H1 (cell line): ENCODE data around the gene TPH2. TPM values are rescaled to one million over a fixed set of nuclear protein-coding genes. Genes with fewer than 3 reads are reported as not detected.

ENCODE experiments used
- CTCF ChIA-PET: fragments of 300-600 bp; sonication (Branson Sonifier 250); formaldehyde crosslinking; loops from one replicate; lab custom pipeline; 2021; ENCODE audit not compliant: partially characterized antibody; lab: Charles Lee
- POLR2A ChIA-PET: fragments of 300-600 bp; sonication (Branson Sonifier 250); formaldehyde crosslinking; loops from one replicate; lab custom pipeline; 2021; ENCODE audit warnings: inconsistent platforms; ENCODE audit not compliant: partially characterized antibody; lab: Charles Lee
- DNase-seq, 2 experiments: peaks; one replicate each; pipeline versions ENCODE4 v3.0.0 to v3.0.0-alpha.2; 2010 to 2022; ENCODE audit warnings: low spot score in 2 of 2, low read depth in 1 of 2, mixed read lengths in 1 of 2
- FAIRE-seq: peaks from 2 replicates; lab custom pipeline; 2011; peaks lifted over from hg19 to GRCh38; lab: Jason Lieb, UNC
- H2AFZ ChIP-seq: 2 replicates; pipeline ENCODE4 v1.8.1; 2012; ENCODE audit warnings: low read length, inconsistent platforms
- H2AK5ac ChIP-seq: 2 replicates; pipeline ENCODE4 v1.6.1; 2013; ENCODE audit warnings: low read depth, low read length
- H2BK120ac ChIP-seq: replicated peaks from 2 replicates; pipeline ENCODE3; 2013; ENCODE audit warnings: low read depth, low read length, inconsistent platforms
- H2BK12ac ChIP-seq: 2 replicates; pipeline ENCODE4 v1.6.1; 2013; ENCODE audit warnings: low read depth, low read length
- H2BK15ac ChIP-seq: 2 replicates; pipeline ENCODE4 v1.6.1; 2013; ENCODE audit warnings: low read length
- H2BK20ac ChIP-seq: 2 replicates; pipeline ENCODE4 v1.6.1; 2013; ENCODE audit warnings: low read length
- H2BK5ac ChIP-seq: 2 replicates; pipeline ENCODE4 v1.6.1; 2013; ENCODE audit warnings: low read depth, low read length
- H3K14ac ChIP-seq: 2 replicates; pipeline ENCODE4 v1.6.1; 2013; ENCODE audit warnings: inconsistent platforms; ENCODE audit not compliant: insufficient read length
- H3K18ac ChIP-seq: 2 replicates; pipeline ENCODE4 v1.6.1; 2013; ENCODE audit warnings: low read length; ENCODE audit errors: extremely low read depth
- H3K23ac ChIP-seq: 2 replicates; pipeline ENCODE4 v1.6.1; 2013; ENCODE audit warnings: inconsistent platforms; ENCODE audit not compliant: insufficient read length
- H3K23me2 ChIP-seq: 2 replicates; pipeline ENCODE4 v1.6.1; 2013; ENCODE audit warnings: low read depth, low read length
- H3K27ac ChIP-seq: 2 replicates; pipeline ENCODE4 v1.6.1; 2011; ENCODE audit warnings: low read depth, low read length, inconsistent platforms
- H3K27me3 ChIP-seq, 4 experiments: replicated peaks in 1 of 4; 1 replicate in 1 of 4; 2 replicates in 3 of 4; pipeline versions ENCODE4 v1.6.1 to v1.8.1; 2011 to 2013; ENCODE audit warnings: low read length in 3 of 4, mild to moderate bottlenecking in 3 of 4, inconsistent platforms in 2 of 4, mixed read lengths in 2 of 4, moderate library complexity in 1 of 4; ENCODE audit not compliant: control insufficient read depth in 3 of 4, insufficient read depth in 3 of 4; ENCODE audit errors: extremely low read depth in 1 of 4
- H3K36me3 ChIP-seq, 4 experiments: 2 replicates each; pipeline versions ENCODE4 v1.6.1 to v1.8.1; 2011 to 2013; ENCODE audit warnings: mild to moderate bottlenecking in 4 of 4, low read length in 3 of 4, moderate library complexity in 2 of 4, control low read depth in 1 of 4, inconsistent platforms in 1 of 4; ENCODE audit not compliant: insufficient read depth in 4 of 4, control insufficient read depth in 2 of 4
- H3K4ac ChIP-seq: replicated peaks from 2 replicates; pipeline ENCODE3; 2013; ENCODE audit warnings: low read length, low read depth, mixed read lengths, inconsistent platforms; ENCODE audit not compliant: insufficient read length
- H3K4me1 ChIP-seq, 4 experiments: replicated peaks in 1 of 4; 1 replicate in 1 of 4; 2 replicates in 3 of 4; pipeline versions ENCODE4 v1.6.1 to v1.8.1; 2011 to 2013; ENCODE audit warnings: low read length in 3 of 4, inconsistent platforms in 2 of 4, mixed read lengths in 1 of 4; ENCODE audit not compliant: insufficient read depth in 4 of 4, control insufficient read depth in 3 of 4
- H3K4me2 ChIP-seq, 2 experiments: 2 replicates each; pipeline versions ENCODE4 v1.6.1 to v1.8.1; 2011 to 2013; ENCODE audit warnings: low read depth in 2 of 2, low read length in 2 of 2, control low read depth in 1 of 2, inconsistent platforms in 1 of 2, mild to moderate bottlenecking in 1 of 2; ENCODE audit not compliant: insufficient read depth in 1 of 2
- H3K4me3 ChIP-seq, 4 experiments: fragments of 200-600, 300-600 bp in 1 of 4; sonication (generic), shearing (Covaris generic), sonication (Bioruptor Twin) in 1 of 4; 2 replicates each; pipeline versions ENCODE4 v1.5.1 to v1.8.1; 2011 to 2016; ENCODE audit warnings: low read length in 4 of 4, low read depth in 3 of 4, control low read depth in 2 of 4, inconsistent platforms in 2 of 4, mild to moderate bottlenecking in 2 of 4, mixed read lengths in 1 of 4, moderate library complexity in 1 of 4; ENCODE audit not compliant: insufficient read depth in 2 of 4; ENCODE audit errors: extremely low read depth in 1 of 4
- H3K56ac ChIP-seq: replicated peaks from 2 replicates; pipeline ENCODE3; 2013; ENCODE audit warnings: low read depth, mild to moderate bottlenecking, mixed read lengths, low read length, inconsistent platforms; ENCODE audit not compliant: insufficient read length
- H3K79me1 ChIP-seq: 2 replicates; pipeline ENCODE4 v1.6.1; 2013; ENCODE audit warnings: low read depth, low read length, control low read depth
- H3K79me2 ChIP-seq, 2 experiments: 2 replicates each; pipeline versions ENCODE4 v1.6.1 to v1.8.1; 2012 to 2013; ENCODE audit warnings: low read length in 2 of 2, mild to moderate bottlenecking in 2 of 2, inconsistent platforms in 1 of 2; ENCODE audit not compliant: insufficient read depth in 2 of 2, control insufficient read depth in 1 of 2
- H3K9ac ChIP-seq, 4 experiments: replicated peaks in 1 of 4; 1 replicate in 1 of 4; 2 replicates in 3 of 4; pipeline versions ENCODE4 v1.6.1 to v1.8.1; 2011 to 2013; ENCODE audit warnings: low read depth in 3 of 4, low read length in 3 of 4, control low read depth in 2 of 4, mild to moderate bottlenecking in 2 of 4, moderate library complexity in 2 of 4, inconsistent platforms in 1 of 4; ENCODE audit errors: extremely low read depth in 1 of 4
- H3K9me3 ChIP-seq, 2 experiments: 2 replicates each; pipeline versions ENCODE4 v1.6.1 to v1.8.1; 2012 to 2013; ENCODE audit warnings: mild to moderate bottlenecking in 2 of 2, moderate library complexity in 2 of 2, control low read depth in 1 of 2, inconsistent platforms in 1 of 2, low read depth in 1 of 2, low read length in 1 of 2, mixed read lengths in 1 of 2; ENCODE audit not compliant: insufficient read depth in 2 of 2
- H4K20me1 ChIP-seq, 2 experiments: replicated peaks in 1 of 2; 2 replicates each; pipeline versions ENCODE3 to v1.8.1; 2011 to 2013; ENCODE audit warnings: inconsistent platforms in 2 of 2, low read length in 2 of 2, mild to moderate bottlenecking in 1 of 2; ENCODE audit not compliant: insufficient read depth in 2 of 2, control insufficient read depth in 1 of 2
- H4K5ac ChIP-seq: 2 replicates; pipeline ENCODE4 v1.6.1; 2013; ENCODE audit warnings: low read length, low read depth, mixed read lengths, inconsistent platforms; ENCODE audit not compliant: insufficient read length
- H4K8ac ChIP-seq: 2 replicates; pipeline ENCODE4 v1.8.0; 2013; ENCODE audit warnings: mild to moderate bottlenecking, moderate library complexity, low read length, inconsistent platforms; ENCODE audit not compliant: insufficient read depth; ENCODE audit errors: extremely low read depth
- H4K91ac ChIP-seq: replicated peaks from 2 replicates; pipeline ENCODE3; 2013; ENCODE audit warnings: low read length, mixed read lengths, inconsistent platforms; ENCODE audit not compliant: insufficient read length
- EGR1 ChIP-seq: IDR thresholded peaks from 2 replicates; pipeline ENCODE4 v1.6.1; 2011; ENCODE audit warnings: low read depth, low read length, borderline replicate concordance
- KDM1A ChIP-seq: fragments of 200-600, 300-600 bp; sonication (generic); IDR thresholded peaks from 2 replicates; pipeline ENCODE4 v1.7.1; 2016; ENCODE audit warnings: mild to moderate bottlenecking, low read length, borderline replicate concordance
- MAFK ChIP-seq: IDR thresholded peaks from 2 replicates; pipeline ENCODE4 v1.6.1; 2012; ENCODE audit warnings: low read depth, mild to moderate bottlenecking, improper control_type of control experiment, low read length
- RAD21 ChIP-seq, 2 experiments: IDR thresholded peaks in 1 of 2; conservative IDR thresholded peaks in 1 of 2; 2 replicates each; pipeline ENCODE4 v1.6.1; 2011; ENCODE audit warnings: low read depth in 2 of 2, low read length in 2 of 2, improper control_type of control experiment in 1 of 2, inconsistent platforms in 1 of 2, mild to moderate bottlenecking in 1 of 2, moderate library complexity in 1 of 2
- SAP30 ChIP-seq: fragments of 300-600 bp; sonication (generic); IDR thresholded peaks from 2 replicates; pipeline ENCODE4 v1.7.1; 2012; ENCODE audit warnings: low read length, moderate library complexity, mild to moderate bottlenecking, inconsistent platforms; ENCODE audit not compliant: insufficient read depth, insufficient replicate concordance
- SP1 ChIP-seq: IDR thresholded peaks from 2 replicates; pipeline ENCODE4 v1.6.1; 2011; ENCODE audit warnings: low read depth, low read length
- SUZ12 ChIP-seq: fragments of 200-600 bp; sonication (generic); IDR thresholded peaks from 2 replicates; pipeline ENCODE4 v1.6.1; 2012; ENCODE audit warnings: mild to moderate bottlenecking, inconsistent platforms, low read length, moderate library complexity, mixed read lengths
- USF2 ChIP-seq: IDR thresholded peaks from 2 replicates; pipeline ENCODE4 v1.6.1; 2011; ENCODE audit warnings: low read length, improper control_type of control experiment
- WGBS, 2 experiments: shearing (Covaris generic) in 1 of 2; methylation state at CpG; one replicate each; pipeline versions ENCODE4 v1.1.6 to v1.1.7; 2013 to 2015; ENCODE audit warnings: low lambda C conversion rate in 2 of 2, mixed read lengths in 2 of 2, inconsistent platforms in 1 of 2, low coverage in 1 of 2, missing lambda C conversion rate in 1 of 2; ENCODE audit not compliant: insufficient replicate concordance in 2 of 2, insufficient coverage in 1 of 2, insufficient read length in 1 of 2; ENCODE audit errors: extremely low coverage in 1 of 2, missing lambda C conversion rate in 1 of 2; 5-methylcytosine and 5-hydroxymethylcytosine counted together
- polyA plus RNA-seq, 7 experiments: library from polyadenylated mRNA; depleted of rRNA in 3 of 7; stranded (reverse) in 5 of 7; unstranded in 2 of 7; fragments of >200 nt in 5 of 7; fragments of 200-250 nt in 2 of 7; gene quantifications; 1 replicate in 5 of 7; 2 replicates in 1 of 7; 4 replicates in 1 of 7; pipeline versions ENCODE4 v1.2.1 to v1.2.3, GENCODE V29; 2011 to 2013; ENCODE audit warnings: missing spikeins in 2 of 7, mixed read lengths in 2 of 7
- total RNA-seq: library from RNA; stranded (reverse); fragmentation: NEBNext Ultra II Directional; extraction: Animal tissue kit (Norgen Biotek cat#: 25700); gene quantifications from 2 replicates; pipeline ENCODE4 v1.2.1, GENCODE V29; 2021
- TF ChIP-seq, protein P1 (sequence below), 3 experiments: IDR thresholded peaks; 1 replicate in 2 of 3; 2 replicates in 1 of 3; pipeline versions ENCODE4 v1.5.1 to v1.6.1; 2011; ENCODE audit warnings: low read length in 3 of 3, mild to moderate bottlenecking in 3 of 3, inconsistent platforms in 2 of 3, low read depth in 1 of 3, moderate library complexity in 1 of 3; ENCODE audit not compliant: insufficient read depth in 1 of 3; ENCODE audit errors: control extremely low read depth in 1 of 3

TPH2 gene
- total and polyA plus RNA-seq, 2 of the 8 experiments (the other 6 are each of a cell fraction or from before 2014, with no cell fraction given): 0.57 to 1.1 TPM

GRCh38 chr12:72017054-72017651, 78.5 kb downstream of the TPH2 start:
- Histone ChIP-seq H3K79me2 (no peaks in the 10 kb centered on the region), H2AK5ac (no peak overlapping the region), H2BK15ac (no peak overlapping the region), H4K91ac (no peak overlapping the region), H3K4me1 (no peaks in the 10 kb centered on the region), H3K27ac (no peak overlapping the region), H3K36me3 (no peaks in the 10 kb centered on the region), H2BK20ac (no peak overlapping the region), H3K14ac (no peak overlapping the region), H2BK5ac (no peak overlapping the region), H2AFZ (no peak overlapping the region), H2BK12ac (no peak overlapping the region), H4K20me1 (no peaks in the 10 kb centered on the region), H2BK120ac (no peak overlapping the region), H3K23ac (no peak overlapping the region), H3K79me1 (no peaks in the 10 kb centered on the region), H3K56ac (no peak overlapping the region), H3K4me2 (no peak overlapping the region), H4K5ac (no peak overlapping the region), H3K27me3 (no peaks in the 10 kb centered on the region), H3K9me3 (no peaks in the 10 kb centered on the region), H3K18ac (no peak overlapping the region), H3K23me2 (no peaks in the 10 kb centered on the region; the same call in 1 of the 2 replicates), H4K8ac (no peak overlapping the region), H3K4ac (no peak overlapping the region), H3K4me3 (no peak overlapping the region), H3K9ac (no peak overlapping the region)
- DNase-seq: peak; percentile 50 to 89
- ChIA-PET CTCF (interaction anchor here (0.6 to 2.9 kb wide), 31 partner anchors 9 to 315 kb away, joined by 3 to 13 read pairs (median 3); partner anchors contain the start of gene TRHDE), POLR2A (no interaction called here)
- TF ChIP-seq MAFK (no peak), EGR1 (no peak), USF2 (no peak), KDM1A (no peak), SAP30 (no peak), RAD21 (IDR thresholded peaks at IDR 0.05 in 1 of 2, conservative IDR thresholded peaks at IDR 0.05 in 1 of 2; ENCODE audit: low read depth in 2 of 2, low read length in 2 of 2) (peak; percentile 92), SP1 (no peak), SUZ12 (no peak)
- TF ChIP-seq, protein P1, sequence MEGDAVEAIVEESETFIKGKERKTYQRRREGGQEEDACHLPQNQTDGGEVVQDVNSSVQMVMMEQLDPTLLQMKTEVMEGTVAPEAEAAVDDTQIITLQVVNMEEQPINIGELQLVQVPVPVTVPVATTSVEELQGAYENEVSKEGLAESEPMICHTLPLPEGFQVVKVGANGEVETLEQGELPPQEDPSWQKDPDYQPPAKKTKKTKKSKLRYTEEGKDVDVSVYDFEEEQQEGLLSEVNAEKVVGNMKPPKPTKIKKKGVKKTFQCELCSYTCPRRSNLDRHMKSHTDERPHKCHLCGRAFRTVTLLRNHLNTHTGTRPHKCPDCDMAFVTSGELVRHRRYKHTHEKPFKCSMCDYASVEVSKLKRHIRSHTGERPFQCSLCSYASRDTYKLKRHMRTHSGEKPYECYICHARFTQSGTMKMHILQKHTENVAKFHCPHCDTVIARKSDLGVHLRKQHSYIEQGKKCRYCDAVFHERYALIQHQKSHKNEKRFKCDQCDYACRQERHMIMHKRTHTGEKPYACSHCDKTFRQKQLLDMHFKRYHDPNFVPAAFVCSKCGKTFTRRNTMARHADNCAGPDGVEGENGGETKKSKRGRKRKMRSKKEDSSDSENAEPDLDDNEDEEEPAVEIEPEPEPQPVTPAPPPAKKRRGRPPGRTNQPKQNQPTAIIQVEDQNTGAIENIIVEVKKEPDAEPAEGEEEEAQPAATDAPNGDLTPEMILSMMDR (IDR thresholded peaks at IDR 0.05; ENCODE audit: control extremely low read depth in 1 of 3, insufficient read depth in 1 of 3, low read depth in 1 of 3, low read length in 3 of 3): peak; percentile 67 to 89 (median 77)
- peak; percentile 99 for FAIRE-seq
- 10% methylated on average over 6 of the region's 6 CpGs; no CpG with 5 or more reads in 1 of the 2 experiments for WGBS, 2 experiments
